ENCODE measurements around the gene RFFL. TPM values are rescaled to one million over a fixed set of nuclear protein-coding genes. Genes with fewer than 3 reads are reported as not detected.

Gene RFFL
- polyA plus RNA-seq, 2 of the 4 experiments (the other 2 are of a cell fraction): 22.7 to 35.5 TPM

- ChIA-PET POLR2A (interaction anchor here (1.0 to 1.5 kb wide), 2 partner anchors 11 to 15 kb away, joined by 3 to 8 read pairs; partner anchors contain the start of gene RFFL), CTCF (interaction anchor here (0.6 to 2.2 kb wide), 11 partner anchors 10 to 81 kb away, joined by 3 to 13 read pairs (median 3); partner anchors contain the start of genes RAD51D and RFFL)
- no peak for DNase-seq (ENCODE audit: low read depth in 1 of 2, low spot score in 1 of 2)
- no peak for FAIRE-seq
- H3K4me1 ChIP-seq: peaks cover 70% of the 10 kb centered on the region
- H3K27ac ChIP-seq: peak overlapping the region; percentile 55 to 69
- no peaks in the 10 kb centered on the region for H3K9me3 ChIP-seq
- 46% methylated on average over 2 of the region's 2 CpGs for WGBS (ENCODE audit: missing lambda C conversion rate)
- ATAC-seq: peak in 1 of 2 experiments; percentile 15; a peak in 2 of 6 replicates
- no peak for TF ChIP-seq ESRRA (IDR thresholded peaks at IDR 0.05; ENCODE audit: borderline replicate concordance, low read length)
- no peak for TF ChIP-seq POLR2A (IDR thresholded peaks at IDR 0.05; ENCODE audit: low read length)
- TF ChIP-seq FOXS1 (CRISPR knock-in tag; IDR thresholded peaks at IDR 0.05): no peak
- TF ChIP-seq TFCP2L1 (CRISPR knock-in tag; IDR thresholded peaks at IDR 0.05): no peak
- TF ChIP-seq NPAS2 (CRISPR knock-in tag; IDR thresholded peaks at IDR 0.05; ENCODE audit: borderline replicate concordance): no peak
- TF ChIP-seq FOSL2 (IDR thresholded peaks at IDR 0.05): no peak
- no peak for TF ChIP-seq FOSL2 (CRISPR knock-in tag; IDR thresholded peaks at IDR 0.05)
- TF ChIP-seq CEBPB (IDR thresholded peaks at IDR 0.05): no peak
- TF ChIP-seq NR3C1 (IDR thresholded peaks at IDR 0.05): no peak
- TF ChIP-seq, protein P1, sequence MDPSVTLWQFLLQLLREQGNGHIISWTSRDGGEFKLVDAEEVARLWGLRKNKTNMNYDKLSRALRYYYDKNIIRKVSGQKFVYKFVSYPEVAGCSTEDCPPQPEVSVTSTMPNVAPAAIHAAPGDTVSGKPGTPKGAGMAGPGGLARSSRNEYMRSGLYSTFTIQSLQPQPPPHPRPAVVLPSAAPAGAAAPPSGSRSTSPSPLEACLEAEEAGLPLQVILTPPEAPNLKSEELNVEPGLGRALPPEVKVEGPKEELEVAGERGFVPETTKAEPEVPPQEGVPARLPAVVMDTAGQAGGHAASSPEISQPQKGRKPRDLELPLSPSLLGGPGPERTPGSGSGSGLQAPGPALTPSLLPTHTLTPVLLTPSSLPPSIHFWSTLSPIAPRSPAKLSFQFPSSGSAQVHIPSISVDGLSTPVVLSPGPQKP (IDR thresholded peaks at IDR 0.05; ENCODE audit: low read depth, low read length): no peak
- TF ChIP-seq EHMT2 (IDR thresholded peaks at IDR 0.05; ENCODE audit: low read depth): no peak
- TF ChIP-seq BHLHE40 (IDR thresholded peaks at IDR 0.05; ENCODE audit: low read depth, low read length): no peak
- TF ChIP-seq RCOR1 (IDR thresholded peaks at IDR 0.05; ENCODE audit: low read depth, low read length): no peak
- TF ChIP-seq ZNF302 (CRISPR knock-in tag; IDR thresholded peaks at IDR 0.05): no peak
- peak overlapping the region; percentile 96 for H3K4me2 ChIP-seq
- H3K4me3 ChIP-seq: peak overlapping the region; percentile 25; the same call in 1 of the 3 replicates
These were observed 11.5 kb upstream of the RFFL start for GRCh38 chr17:35074711-35075707.

DNA sequence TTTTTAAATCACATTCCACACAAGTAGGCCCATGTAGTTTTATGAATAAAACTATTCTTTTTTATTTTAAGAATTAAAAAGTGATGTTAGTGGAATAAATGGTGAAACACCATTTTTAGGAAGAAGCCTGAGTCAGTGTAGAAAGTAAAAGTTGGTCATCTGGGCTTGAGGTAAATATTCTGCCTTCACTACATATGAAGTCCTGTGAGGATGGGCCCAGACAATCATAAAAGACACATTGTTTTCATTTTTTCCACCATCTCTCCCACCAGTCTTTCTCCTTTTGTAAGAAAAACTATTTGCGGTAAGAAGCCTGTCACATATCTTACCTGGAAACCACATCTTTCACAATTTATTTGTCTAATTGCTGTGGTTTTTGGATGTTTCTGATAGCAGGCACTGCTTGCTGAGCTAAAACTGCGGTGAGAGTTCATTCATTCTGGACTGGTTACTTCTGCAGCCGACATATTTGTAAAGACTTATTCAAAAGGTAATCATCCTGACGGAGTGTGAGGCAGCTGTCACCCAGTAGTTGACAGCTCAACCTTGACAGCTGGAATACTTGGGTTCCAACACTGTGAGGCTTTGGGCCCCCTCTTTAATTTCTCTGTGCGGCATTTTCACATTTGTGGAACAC, 10.6 kb upstream of the RFFL start:
- 87% methylated on average over 5 of the region's 5 CpGs for WGBS (ENCODE audit: missing lambda C conversion rate)
- ChIA-PET POLR2A (interaction anchor here (1.0 to 1.5 kb wide), 2 partner anchors 10 to 16 kb away, joined by 3 to 8 read pairs; partner anchors contain the start of gene RFFL), CTCF (interaction anchor here (0.8 to 2.2 kb wide), 8 partner anchors 8 to 76 kb away, joined by 3 to 13 read pairs (median 3); partner anchors contain the start of genes RAD51D and RFFL)
- TF ChIP-seq EP300 (IDR thresholded peaks at IDR 0.05): no peak
- no peak for TF ChIP-seq PHF8 (IDR thresholded peaks at IDR 0.05; ENCODE audit: borderline replicate concordance, low read depth)
- TF ChIP-seq POLR2AphosphoS2 (conservative IDR thresholded peaks at IDR 0.05; ENCODE audit: low read length): no peak
- no peak for TF ChIP-seq RAD21 (conservative IDR thresholded peaks at IDR 0.05 in 1 of 2, IDR thresholded peaks at IDR 0.05 in 1 of 2)
- TF ChIP-seq CBX2 (IDR thresholded peaks at IDR 0.05; ENCODE audit: borderline replicate concordance, low read depth): no peak
- TF ChIP-seq BHLHE40 (IDR thresholded peaks at IDR 0.05; ENCODE audit: low read depth, low read length): no peak
- no peak for TF ChIP-seq HOXA7 (CRISPR knock-in tag; IDR thresholded peaks at IDR 0.05)
- no peak for TF ChIP-seq RARB (CRISPR knock-in tag; IDR thresholded peaks at IDR 0.05)
- TF ChIP-seq ZFP36 (IDR thresholded peaks at IDR 0.05; ENCODE audit: borderline replicate concordance, partially characterized antibody): no peak
- no peak for TF ChIP-seq CHD4 (IDR thresholded peaks at IDR 0.05; ENCODE audit: borderline replicate concordance)
- no peak for TF ChIP-seq POLR2A (IDR thresholded peaks at IDR 0.05; ENCODE audit: low read length)
- TF ChIP-seq TFCP2L1 (CRISPR knock-in tag; IDR thresholded peaks at IDR 0.05): no peak
- no peak for TF ChIP-seq USF2 (IDR thresholded peaks at IDR 0.05)
- TF ChIP-seq, protein P1 (IDR thresholded peaks at IDR 0.05; ENCODE audit: low read depth, low read length): no peak
- no peak for TF ChIP-seq HOXB13 (CRISPR knock-in tag; IDR thresholded peaks at IDR 0.05; ENCODE audit: low read depth)
- Histone ChIP-seq H3K27ac (peak overlapping the region in 1 of 2 experiments; percentile 69; a peak in 3 of 6 replicates), H3K4me2 (peak overlapping the region; percentile 96), H3K4me3 (no peak overlapping the region), H3K9me3 (no peaks in the 10 kb centered on the region), H3K4me1 (peaks cover 70% of the 10 kb centered on the region)
- ATAC-seq (no peak; a peak in 1 of 6 replicates), DNase-seq (ENCODE audit: low read depth in 1 of 2, low spot score in 1 of 2) (no peak), FAIRE-seq (no peak)
